Measurements from ENCODE around the gene EIF1AD. TPM values are rescaled to one million over a fixed set of nuclear protein-coding genes. Genes with fewer than 3 reads are reported as not detected.
"Not testable (repeated sequence)": the region's sequence is repeated elsewhere in the genome, so short reads cannot be mapped to it uniquely, and the experiment has no call there.

EIF1AD gene
- total RNA-seq, 1 donor from 2014 or later, result 32.2 TPM

DNA sequence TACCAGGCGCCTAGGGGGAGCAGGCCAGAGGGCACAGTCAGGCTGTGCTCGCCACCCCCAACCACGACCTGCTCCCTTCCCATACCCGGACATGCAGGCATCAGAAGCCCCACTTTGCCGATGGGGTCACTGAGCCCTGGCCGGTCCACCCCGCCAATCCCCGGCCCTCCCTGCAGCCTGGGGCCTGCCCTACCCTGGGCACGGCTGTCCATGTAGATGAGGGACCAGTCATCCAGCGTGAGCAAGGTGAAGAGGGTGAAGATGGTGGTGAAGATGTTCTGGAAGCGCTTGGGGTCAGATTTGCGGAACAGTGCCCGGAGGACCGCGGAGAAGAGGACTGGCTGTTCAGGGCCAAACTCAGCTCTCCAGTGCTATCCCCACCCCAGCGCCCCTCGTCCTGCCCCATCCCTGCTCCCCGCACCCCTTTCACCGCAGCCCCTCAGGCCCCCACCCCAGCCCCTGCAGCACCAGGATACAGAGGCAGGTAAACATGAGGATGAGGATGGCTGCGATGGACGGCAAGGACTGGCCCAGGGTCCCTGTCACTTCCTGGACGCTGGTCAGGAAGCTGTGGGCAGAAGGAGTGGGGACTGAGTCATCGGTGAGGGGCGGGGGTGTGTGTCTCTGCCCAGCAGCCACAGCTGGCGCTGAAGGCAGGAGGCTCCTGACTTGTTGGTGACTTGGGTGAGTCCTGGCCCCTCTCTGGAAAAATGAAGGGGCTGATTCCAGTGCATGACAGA lies 18.8 kb upstream of the EIF1AD start:
- peak; percentile 86 for DNase-seq

DNA sequence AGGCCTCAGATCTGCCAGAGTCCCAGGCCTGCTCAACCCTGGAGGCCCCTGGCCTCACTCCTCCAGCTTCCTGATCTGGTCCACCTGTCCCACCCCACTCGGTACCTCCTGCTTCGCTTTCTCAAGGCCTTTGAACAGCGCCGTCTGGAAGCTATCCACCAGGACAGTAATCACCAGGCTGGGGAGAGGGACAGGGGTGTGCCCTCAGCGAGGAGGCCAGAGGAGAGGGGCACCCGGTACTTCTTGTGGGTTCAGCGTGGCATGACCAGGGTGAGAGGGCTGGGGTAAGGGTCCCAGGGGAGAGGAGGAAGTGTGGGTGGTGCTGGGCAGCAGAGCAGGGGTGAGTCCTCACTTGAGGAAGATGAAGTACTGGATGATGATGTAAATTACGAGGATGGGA lies 18.3 kb upstream of the EIF1AD start:
- DNase-seq, result no peak

DNA sequence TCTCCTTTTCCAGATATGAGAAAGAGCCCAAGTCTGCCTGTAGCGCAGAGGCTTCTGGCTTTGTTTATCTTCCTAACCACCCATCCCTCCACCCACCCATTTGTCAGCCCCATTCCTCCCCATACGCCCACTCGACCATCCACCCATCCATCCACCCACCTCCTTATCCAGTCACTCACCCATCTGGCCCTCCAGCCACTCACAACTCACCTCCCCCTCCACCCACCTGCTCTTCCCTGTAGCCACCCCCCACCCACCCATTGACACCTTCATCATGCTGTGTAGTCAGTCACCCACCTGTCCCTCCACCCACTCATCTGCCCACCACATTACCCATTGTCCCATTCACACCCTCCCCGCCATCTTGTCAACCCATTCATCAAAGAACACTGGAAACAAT lies 15.4 kb upstream of the EIF1AD start:
- DNase-seq, result no peak

DNA sequence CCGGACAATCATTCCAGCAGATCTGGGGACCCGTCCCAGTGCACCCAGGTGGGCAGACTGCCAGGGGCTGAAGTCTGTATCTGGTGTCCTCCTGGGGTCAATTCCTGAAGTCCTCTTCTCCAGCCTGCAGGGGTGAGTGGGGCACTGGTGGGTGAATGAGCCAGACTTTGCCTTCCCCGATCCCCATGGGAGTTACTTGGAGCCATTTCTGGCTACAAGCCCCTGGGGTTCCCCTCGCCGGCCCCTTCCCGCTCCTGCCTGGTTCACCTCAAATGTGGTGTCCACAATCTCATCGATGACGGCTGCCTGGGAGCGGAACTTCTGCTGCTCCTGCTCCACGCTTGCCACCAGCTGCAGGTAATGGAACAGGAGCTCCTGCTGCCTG lies 14.8 kb upstream of the EIF1AD start:
- no peak for DNase-seq

DNA sequence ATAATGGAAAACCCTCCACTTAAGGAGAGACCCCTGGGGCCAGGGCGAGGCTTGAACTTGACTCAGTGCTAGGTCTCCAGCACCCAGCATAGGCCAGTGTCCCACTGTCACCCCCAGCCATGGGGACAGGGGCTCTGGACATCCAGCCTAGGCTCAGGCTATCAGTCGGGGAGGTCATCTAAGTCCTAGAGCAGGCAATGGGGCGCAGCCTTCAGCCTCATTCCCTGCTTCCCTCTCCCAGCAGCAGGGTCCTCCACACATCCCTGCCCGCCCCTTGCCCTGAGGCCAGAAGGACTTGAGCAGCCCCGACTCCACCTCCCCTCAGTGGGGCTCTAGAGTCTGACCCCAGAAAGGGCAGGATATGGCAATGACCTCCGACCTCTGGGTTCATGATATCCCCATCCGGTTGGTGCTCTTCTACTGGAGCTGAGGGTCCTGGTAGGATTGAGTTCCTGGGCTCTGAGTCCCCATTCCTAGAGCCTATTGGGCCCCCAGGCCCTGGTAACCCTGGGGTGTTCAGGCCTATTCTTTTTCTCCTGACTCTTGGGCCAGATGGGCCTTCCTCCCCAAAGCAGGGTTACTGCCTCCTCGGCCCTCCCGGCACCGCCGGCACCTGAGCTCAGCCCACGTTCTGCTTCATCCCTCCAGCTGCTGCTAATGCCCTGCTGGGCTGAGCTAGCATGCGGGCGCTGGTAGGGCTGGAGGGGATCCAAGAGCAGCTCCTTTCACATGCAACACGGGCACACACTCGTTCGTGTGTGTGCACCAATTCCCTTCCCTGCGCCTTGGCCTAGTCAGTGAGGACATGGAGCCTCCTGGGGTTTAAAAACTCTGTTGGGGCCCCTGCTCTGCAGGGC lies 14.2 kb upstream of the EIF1AD start:
- no peak for DNase-seq

DNA sequence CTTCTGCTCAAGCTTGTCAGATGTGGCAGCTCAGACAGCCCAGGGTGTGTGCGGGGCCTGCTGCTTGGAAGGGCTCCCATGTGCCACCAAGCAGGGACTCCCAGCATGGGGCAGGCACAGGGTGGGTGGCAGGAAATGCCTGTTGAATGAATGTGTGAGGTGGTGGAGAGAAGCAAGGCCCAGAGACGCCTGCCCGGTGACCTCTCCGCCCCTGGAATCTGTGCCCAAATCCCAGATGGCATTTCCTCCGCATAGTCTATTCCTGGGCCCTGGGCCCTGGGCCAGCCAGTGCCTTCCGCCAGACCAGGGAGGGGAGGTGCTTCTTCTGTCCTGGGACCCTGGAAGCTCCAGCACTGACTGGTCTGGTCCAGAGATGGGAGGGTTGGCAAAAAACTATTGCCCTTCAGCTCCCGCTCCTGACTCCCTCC lies 13.5 kb upstream of the EIF1AD start:
- DNase-seq, result peak; percentile 75

DNA sequence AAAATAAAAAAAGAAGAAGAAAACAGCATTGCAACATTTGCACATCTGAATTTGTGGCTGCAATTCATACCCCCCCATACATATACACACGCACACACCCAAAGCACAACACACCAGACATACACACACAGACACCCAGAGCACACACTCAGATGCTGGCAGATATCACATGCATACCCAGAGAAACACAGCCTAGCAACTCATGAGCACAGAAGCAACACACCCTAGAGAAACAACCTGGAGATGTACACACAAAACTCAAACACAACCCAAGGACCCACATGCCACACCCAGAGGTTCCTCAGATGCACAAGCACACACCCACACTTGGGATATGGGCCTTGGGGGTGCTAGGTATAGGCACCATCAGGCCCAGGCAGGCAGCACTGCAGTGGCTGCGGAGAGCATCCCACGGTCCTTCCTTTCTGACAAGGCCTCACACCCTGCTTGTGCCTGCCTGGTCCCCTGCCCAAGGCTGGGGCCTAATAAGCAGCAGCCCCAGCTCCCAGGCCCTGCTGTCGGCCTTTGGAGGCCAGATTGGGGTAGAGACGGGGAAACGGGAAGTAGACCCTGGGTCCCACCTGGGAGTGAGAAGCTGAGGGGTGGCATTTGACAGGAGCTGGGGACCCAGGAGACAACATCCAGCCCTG lies 13.0 kb upstream of the EIF1AD start:
- DNase-seq, result no peak

DNA sequence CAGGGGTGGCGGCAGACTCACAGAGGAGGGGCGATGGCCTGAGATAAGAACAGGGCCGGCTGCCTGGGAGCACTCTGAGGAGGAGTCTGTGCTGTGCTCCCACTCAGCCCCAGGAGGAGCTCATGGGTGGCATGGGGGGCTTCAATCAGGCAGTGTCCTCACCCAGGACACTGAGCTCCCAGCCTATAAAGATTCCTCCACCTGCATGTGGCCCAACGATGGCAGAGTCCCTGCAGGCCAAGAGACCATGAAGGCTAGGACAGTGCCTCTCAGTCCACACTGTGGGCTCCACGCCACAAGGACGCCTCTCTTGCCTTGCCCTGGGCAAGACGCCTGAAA lies 11.8 kb upstream of the EIF1AD start:
- no peak for DNase-seq

DNA sequence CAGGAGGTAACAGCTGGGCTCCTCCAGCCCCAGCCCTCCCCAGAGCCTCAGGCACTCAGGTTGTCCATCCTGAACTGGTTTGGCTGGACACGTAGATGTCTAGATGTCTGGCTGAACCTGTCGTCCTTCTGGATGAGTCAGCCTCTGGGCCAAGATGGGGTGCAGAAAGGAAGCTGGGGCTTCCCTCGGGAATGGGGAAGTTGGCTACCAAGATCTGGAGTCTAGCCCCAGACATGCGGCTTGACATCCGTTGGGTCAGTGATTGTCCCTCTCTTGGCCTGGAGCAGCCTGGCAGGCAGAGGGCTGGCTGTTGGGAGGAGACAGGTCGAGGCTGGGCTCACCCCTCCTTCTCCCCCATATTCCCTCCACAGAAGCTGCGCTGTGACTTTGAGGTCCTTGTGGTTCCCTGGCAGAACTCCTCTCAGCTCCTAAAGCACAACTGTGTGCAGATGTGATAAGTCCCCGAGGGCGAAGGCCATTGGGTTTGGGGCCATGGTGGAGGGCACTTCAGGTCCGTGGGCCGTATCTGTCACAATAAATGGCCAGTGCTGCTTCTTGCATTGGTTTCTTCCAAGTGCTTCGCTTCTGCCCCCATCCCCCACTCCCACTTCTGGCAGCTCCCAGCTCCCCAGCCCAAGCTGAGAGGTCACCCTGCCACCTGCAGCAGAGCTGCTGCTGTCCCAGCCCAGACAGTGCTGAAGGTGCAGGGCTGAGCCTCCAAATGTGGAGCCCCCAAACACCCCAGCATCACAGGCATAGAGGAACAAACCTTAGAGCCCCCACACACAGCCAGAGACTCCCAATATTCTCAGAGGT lies 11.2 kb upstream of the EIF1AD start:
- no peak for DNase-seq

DNA sequence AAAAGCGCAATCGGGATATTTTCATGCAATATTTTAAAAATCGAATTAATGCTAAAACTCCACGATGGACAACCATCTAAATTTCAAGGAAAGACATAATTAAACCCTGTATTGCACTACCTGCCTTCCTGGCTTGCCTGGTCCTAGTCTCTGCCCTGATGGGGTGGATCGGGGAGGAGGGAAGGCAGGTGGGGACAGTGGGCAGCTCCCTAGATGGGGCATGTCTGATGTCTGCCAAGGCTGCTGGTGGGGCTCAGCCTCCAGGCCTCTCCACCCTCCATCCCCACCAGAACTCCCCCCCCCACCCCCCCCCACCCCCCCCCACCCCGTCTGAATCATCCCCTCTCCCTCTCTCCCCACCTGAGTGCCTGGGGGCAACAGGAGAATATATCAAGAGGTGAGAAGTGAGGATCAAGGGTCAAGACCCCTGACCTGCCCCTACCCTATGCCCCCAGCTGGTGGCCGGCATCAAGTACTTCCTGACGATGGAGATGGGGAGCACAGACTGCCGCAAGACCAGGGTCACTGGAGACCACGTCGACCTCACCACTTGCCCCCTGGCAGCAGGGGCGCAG lies 10.5 kb upstream of the EIF1AD start:
- no peak for DNase-seq

DNA sequence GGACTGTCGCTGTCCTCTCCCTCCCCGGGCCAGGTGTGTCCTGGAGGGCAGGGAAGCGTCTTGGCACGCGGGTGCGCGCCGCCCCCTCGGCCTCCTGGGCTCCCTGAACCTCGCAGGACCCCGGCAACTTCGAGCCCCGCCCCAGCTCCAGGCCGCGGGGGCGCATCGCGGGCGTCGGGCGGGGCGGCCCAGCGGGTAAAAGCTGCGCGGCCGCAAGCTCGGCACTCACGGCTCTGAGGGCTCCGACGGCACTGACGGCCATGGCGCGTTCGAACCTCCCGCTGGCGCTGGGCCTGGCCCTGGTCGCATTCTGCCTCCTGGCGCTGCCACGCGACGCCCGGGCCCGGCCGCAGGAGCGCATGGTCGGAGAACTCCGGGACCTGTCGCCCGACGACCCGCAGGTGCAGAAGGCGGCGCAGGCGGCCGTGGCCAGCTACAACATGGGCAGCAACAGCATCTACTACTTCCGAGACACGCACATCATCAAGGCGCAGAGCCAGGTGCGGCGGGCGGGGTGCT lies 9.9 kb upstream of the EIF1AD start, which contains the start of gene CST6:
Gene CST6 (plus strand): TSS at position 224 of the 519 bp plus-strand sequence. CDS start 37 bp downstream, at position 261.
- DNase-seq, result no peak

DNA sequence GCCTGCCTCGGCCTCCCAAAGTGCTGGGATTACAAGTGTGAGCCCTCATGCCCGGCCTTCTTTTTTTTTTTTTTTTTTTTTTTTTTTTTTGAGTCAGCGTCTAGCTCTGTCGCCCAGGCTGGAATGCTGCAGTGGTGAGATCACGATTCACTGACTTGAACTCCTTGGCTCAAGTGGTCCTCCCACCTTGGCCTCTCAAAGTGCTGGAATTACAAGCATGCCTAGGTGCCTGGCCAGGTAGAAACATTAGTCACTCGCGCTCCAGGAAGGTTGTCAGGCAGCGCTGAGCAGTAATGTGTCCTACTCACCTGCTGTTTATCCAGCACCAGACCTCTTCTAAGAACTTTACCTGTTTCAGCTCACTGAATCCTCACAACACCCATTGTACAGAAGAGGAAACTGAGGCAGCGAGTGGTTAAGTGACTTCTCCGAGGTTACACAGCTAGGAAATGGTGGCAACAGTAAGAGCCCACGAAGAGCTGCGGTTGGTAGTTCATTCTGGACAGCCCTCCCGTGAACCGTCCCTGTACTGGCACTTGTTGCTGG lies 9.4 kb upstream of the EIF1AD start:
- DNase-seq, result no peak

DNA sequence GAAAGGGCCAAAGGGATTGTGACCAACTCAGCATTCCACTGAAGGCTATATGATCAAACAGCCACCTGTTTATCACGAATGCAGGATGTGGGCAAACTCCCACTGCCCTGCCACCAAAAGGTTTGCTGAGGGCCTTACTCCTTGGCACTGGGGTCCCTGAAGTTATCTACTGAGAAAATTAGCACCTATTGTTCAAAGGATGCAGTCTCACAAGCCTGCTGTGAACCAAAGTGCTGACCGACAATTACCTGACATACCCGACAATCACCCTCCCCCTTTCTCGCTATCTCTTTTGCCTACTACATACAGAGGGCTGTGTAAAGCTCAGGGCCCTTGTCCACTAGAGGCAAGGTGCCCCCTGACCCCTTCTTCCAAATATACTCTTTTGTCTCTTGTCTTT lies 8.1 kb upstream of the EIF1AD start:
- not testable (repeated sequence) for DNase-seq

DNA sequence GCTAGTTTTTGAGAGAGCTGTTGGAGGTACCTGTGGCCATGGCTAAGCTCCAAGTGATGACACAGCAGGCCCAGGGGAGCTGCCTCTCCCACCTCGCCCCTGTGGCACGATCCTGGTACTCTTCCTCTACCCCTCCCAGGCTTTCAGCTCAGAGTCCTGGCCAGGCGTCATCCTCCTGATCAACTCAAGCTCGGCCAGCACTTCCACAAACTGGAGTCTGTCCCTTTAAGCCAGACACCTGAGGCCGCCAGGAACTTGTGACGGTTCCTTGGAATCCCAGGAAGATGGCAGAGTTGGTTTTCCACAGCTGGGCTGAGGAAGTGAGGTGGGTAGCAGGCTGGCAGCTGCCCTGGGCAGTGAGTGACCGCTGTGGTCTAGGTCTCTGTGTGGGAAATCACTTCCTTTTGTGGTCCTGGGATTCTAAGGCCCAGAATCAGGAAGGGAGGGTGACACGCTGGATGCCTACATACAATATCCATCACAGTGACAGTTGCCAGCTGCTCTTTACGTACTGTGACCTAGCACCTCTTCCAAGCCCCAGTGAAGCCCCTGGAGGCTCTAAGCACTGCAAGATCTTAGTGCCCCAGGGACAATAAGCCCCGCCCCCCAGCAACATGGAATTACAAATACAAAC lies 6.6 kb upstream of the EIF1AD start:
- DNase-seq, result no peak

DNA sequence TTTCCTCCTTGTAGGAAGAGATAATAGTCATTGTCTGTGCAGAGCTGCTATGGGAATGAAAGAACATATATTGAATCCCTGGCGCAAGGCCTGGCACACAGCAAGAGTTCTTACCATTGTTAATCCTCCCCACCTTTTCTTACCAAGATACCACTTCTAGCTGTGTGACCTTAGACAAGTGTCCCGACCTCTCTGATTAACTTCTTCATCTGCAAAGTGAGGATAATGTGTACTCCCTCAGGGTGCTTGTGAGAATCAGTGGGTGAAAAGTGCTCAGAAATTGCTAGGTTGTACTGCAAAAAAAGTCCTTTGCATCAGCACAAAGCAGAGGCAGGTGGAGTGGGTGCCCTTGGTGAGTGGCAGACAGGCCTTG lies 6.1 kb upstream of the EIF1AD start:
- no peak for DNase-seq

DNA sequence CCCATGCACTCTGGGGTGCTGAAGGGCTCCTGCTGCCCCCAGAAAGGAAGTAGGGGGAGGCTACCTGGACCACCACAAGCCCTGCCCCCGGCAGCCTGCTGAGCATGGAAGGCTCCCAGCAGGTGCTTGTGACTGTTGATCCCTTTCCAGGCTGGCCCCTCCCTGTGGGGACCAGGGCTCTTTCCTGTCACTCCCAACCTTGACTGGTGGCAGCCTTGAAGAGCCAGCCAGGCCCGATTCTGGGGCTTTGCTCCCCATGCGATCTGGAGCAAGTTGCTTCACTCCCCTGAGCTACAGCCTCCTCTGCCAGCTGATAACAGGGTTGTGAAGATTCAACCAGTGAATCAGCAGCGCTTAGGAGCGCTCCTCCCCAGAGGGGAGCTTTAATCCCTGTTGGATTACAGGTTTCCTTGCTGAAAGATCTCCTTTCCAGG lies 5.3 kb upstream of the EIF1AD start:
- no peak for DNase-seq

DNA sequence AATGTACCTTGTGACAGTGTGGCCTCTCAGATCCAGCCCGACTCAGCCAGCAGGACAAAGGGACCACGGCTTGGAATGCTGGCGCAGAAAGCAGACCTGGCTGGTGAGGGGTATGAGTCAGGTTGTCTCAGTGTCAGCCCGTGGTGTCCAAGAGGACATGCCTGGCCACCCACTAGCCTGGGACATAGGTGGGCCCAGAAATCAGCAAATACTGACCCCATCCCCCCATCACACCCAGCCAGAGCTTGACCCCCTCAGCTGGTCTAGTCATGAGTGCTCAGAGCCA lies 4.9 kb upstream of the EIF1AD start:
- no peak for DNase-seq

DNA sequence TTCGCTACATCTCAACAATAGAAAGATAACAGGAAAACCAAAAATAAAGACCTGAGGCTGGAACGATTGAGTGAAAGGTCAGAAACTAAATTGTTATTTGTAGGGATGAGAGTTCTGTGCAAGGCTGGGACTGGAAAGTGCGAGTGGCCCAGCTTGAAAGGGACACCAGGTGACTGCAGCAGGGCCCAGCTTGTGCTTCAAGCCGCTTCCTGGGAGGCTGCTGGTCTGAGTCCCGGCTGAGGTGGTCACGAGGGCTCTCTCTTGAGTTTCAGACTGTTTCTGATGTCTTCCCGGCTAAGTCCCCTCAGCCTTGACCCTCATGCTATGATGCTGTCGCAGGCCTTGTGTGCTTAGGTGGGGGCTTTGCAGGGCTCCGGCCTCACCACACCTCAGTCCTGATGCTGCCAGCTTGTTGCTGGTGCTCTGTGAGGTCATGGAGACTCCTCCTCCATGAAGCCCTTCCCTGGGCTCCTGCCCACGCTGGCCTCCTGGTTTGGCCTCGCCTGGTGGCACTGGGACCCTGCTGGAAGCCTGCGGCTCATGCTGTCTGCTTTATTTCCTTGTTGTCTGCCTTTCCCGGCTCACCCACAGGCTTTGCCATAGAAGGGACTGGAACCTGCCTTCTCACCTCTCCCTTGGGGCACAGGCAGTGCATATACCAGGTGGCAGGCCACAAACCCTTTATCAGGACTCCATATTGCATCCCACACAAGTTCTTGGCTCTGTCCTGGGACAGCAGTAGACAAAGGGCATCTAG lies 4.4 kb upstream of the EIF1AD start:
- no peak for DNase-seq

DNA sequence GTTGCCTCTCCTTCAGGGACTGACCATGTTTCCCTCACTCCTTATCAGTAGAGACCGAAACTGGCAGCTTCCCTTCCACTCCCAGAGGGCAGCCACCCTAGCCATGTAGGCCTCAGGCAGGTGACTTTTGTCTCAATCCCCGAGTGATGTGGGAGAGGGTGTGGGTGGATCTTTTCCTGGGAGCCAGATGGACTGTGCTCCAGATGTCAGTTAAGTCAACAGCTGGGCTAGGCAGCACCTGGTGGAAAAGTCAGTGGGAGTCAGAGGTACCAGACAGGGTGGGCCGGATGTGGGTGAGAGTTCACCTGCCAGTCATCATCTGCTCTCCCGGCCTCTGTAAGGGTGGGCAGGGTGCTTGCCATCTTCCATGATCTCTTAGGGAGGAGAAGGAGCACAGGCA lies 2.2 kb upstream of the EIF1AD start:
- DNase-seq, result no peak

DNA sequence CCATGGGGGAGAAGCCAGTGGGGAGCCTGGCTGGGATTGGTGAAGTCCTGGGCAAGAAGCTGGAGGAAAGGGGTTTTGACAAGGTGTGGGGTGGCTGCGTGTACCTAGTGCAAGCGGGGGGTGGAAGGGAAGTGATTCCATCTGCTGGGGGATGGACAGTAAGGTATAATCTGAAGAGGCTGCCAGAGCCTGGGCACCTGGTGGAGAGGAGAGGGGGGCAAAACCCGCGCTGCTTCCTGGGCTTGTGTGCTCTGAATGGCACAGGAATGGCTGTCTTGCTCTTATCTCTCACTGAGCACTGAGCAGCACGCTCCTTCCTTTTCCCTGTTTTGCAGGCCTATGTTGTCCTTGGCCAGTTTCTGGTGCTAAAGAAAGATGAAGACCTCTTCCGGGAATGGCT lies 1.3 kb upstream of the EIF1AD start:
- no peak for DNase-seq
